K562 (cell line): ENCODE results near the gene KIAA0825. TPM values are rescaled to one million over a fixed set of nuclear protein-coding genes. Genes with fewer than 3 reads are reported as not detected.

Experiments used
- ATAC-seq: fragments of 200-7000 bp; cut with Tn5 transposase; 3 replicates; pipeline ENCODE4 v1.9.1; 2020; ENCODE audit warnings: moderate library complexity
- BruUV-seq: library from RNA; stranded (reverse); fragments of 400-500 nt; replicated peaks from 2 replicates; lab custom pipeline; 2021; lab: Mats Ljungman, UMichigan
- CTCF ChIA-PET: fragments of 300-600 bp; formaldehyde crosslinking; extraction: SDS; loops from one replicate; lab custom pipeline; 2021; ENCODE audit warnings: low intra/inter-chr PET ratio; lab: Yijun Ruan, JAX
- POLR2A ChIA-PET: fragments of 300-600, 350-650 bp; sonication (Branson Sonifier 250); formaldehyde crosslinking; extraction: SDS; loops from one replicate; lab custom pipeline; 2021; ENCODE audit warnings: antibody characterized with exemption, inconsistent platforms; lab: Yijun Ruan, JAX
- DNase-seq, 4 experiments: peaks; one replicate each; pipeline versions ENCODE4 v3.0.0 to v3.0.0-alpha.2; 2011 to 2018; ENCODE audit warnings: low spot score in 3 of 4, mixed read lengths in 3 of 4; ENCODE audit errors: extremely low read depth in 1 of 4
- FAIRE-seq: peaks from 2 replicates; lab custom pipeline; 2011; peaks lifted over from hg19 to GRCh38; lab: Jason Lieb, UNC
- H2AFZ ChIP-seq: 2 replicates; pipeline ENCODE4 v1.6.0; 2011; ENCODE audit warnings: low read depth, low read length, control low read depth, inconsistent platforms
- H3K27ac ChIP-seq: fragments of 200-600 bp; 3 replicates; pipeline ENCODE4 v1.8.0; 2011; ENCODE audit warnings: low read depth, mild to moderate bottlenecking, control low read depth, inconsistent platforms, low read length, moderate library complexity, mixed read lengths; ENCODE audit errors: extremely low read depth
- H3K27me3 ChIP-seq, 2 experiments: fragments of 300-600 bp in 1 of 2; 2 replicates in 1 of 2; 3 replicates in 1 of 2; pipeline versions ENCODE4 v1.6.0 to v1.8.0; 2011; ENCODE audit warnings: inconsistent platforms in 2 of 2, low read length in 2 of 2, mild to moderate bottlenecking in 1 of 2, mixed read lengths in 1 of 2, moderate library complexity in 1 of 2; ENCODE audit not compliant: control insufficient read depth in 2 of 2, insufficient read depth in 2 of 2
- H3K36me3 ChIP-seq: fragments of 300-600 bp; 3 replicates; pipeline ENCODE4 v1.8.0; 2011; ENCODE audit warnings: mild to moderate bottlenecking, low read length, inconsistent platforms; ENCODE audit not compliant: control insufficient read depth, insufficient read depth
- H3K4me1 ChIP-seq, 2 experiments: fragments of 200-600 bp in 1 of 2; replicated peaks in 1 of 2; 2 replicates in 1 of 2; 3 replicates in 1 of 2; pipeline versions ENCODE4 v1.5.1 to v1.8.0; 2011; ENCODE audit warnings: inconsistent platforms in 2 of 2, low read length in 2 of 2, mild to moderate bottlenecking in 1 of 2, mixed read lengths in 1 of 2, moderate library complexity in 1 of 2; ENCODE audit not compliant: control insufficient read depth in 2 of 2, insufficient read depth in 2 of 2
- H3K4me2 ChIP-seq: 2 replicates; pipeline ENCODE4 v1.6.1; 2011; ENCODE audit warnings: low read length, control low read depth, inconsistent platforms, mixed read lengths; ENCODE audit not compliant: insufficient read depth
- H3K4me3 ChIP-seq: fragments of 200-600 bp; sonication (generic), shearing (Covaris generic); 2 replicates; pipeline ENCODE4 v1.5.1; 2016; ENCODE audit warnings: control low read depth, inconsistent platforms
- H3K79me2 ChIP-seq: fragments of 200-600 bp; 3 replicates; pipeline ENCODE4 v1.8.0; 2011; ENCODE audit warnings: low read length, inconsistent platforms; ENCODE audit not compliant: control insufficient read depth, insufficient read depth
- H3K9ac ChIP-seq, 2 experiments: 2 replicates each; pipeline versions ENCODE4 v1.6.0 to v1.6.1; 2011; ENCODE audit warnings: low read depth in 2 of 2, low read length in 2 of 2, control low read depth in 1 of 2, inconsistent platforms in 1 of 2, mild to moderate bottlenecking in 1 of 2, mixed read lengths in 1 of 2; ENCODE audit not compliant: insufficient read depth in 1 of 2
- H3K9me1 ChIP-seq: one replicate; pipeline ENCODE4 v1.6.0; 2011; ENCODE audit warnings: inconsistent platforms, mild to moderate bottlenecking, low read length, moderate library complexity; ENCODE audit not compliant: control insufficient read depth, insufficient read depth
- H3K9me3 ChIP-seq: replicated peaks from 2 replicates; pipeline ENCODE4 v1.5.1; 2011; ENCODE audit warnings: low read depth, low read length, inconsistent platforms; ENCODE audit not compliant: control insufficient read depth, insufficient read depth
- H4K20me1 ChIP-seq: replicated peaks from 2 replicates; pipeline ENCODE4 v1.6.1; 2011; ENCODE audit warnings: low read length, inconsistent platforms, mixed read lengths; ENCODE audit not compliant: control insufficient read depth, insufficient read depth
- FOXP1 ChIP-seq: sonication (generic); formaldehyde crosslinking; IDR thresholded peaks from 2 replicates; pipeline ENCODE4 v1.8.0; 2022; ENCODE audit warnings: mild to moderate bottlenecking, missing genetic modification reagents
- MYC ChIP-seq, 2 experiments: fragments of 250-450 bp in 1 of 2; sonication (Bioruptor Pico) in 1 of 2; IDR thresholded peaks; 2 replicates each; pipeline versions ENCODE4 v1.5.1 to v1.6.1; 2012 to 2021; ENCODE audit warnings: low read depth in 2 of 2, borderline replicate concordance in 1 of 2, improper control_type of control experiment in 1 of 2, low read length in 1 of 2, mild to moderate bottlenecking in 1 of 2, moderate library complexity in 1 of 2
- NR2F6 ChIP-seq: fragments of 450-650 bp; formaldehyde crosslinking; IDR thresholded peaks from 2 replicates; pipeline ENCODE4 v1.4.0; 2020; ENCODE audit warnings: mild to moderate bottlenecking
- RHOXF2B ChIP-seq: fragments of 250-450 bp; sonication (Bioruptor Pico); conservative IDR thresholded peaks from 2 replicates; pipeline ENCODE4 v1.5.1; 2021
- SMARCC2 ChIP-seq: fragments of 450-650 bp; IDR thresholded peaks from 2 replicates; pipeline ENCODE4 v1.6.1; 2017; ENCODE audit warnings: antibody characterized with exemption, moderate library complexity, mild to moderate bottlenecking, low read depth
- ZSCAN32 ChIP-seq: fragments of 450-650 bp; formaldehyde crosslinking; IDR thresholded peaks from 2 replicates; pipeline ENCODE4 v1.4.0; 2020; ENCODE audit warnings: mild to moderate bottlenecking, moderate library complexity
- WGBS: fragments of 100-300 bp; shearing (Covaris generic); methylation state at CpG from one replicate; pipeline ENCODE4 v1.1.6; 2016; ENCODE audit warnings: low coverage, mixed read lengths; ENCODE audit not compliant: insufficient coverage; ENCODE audit errors: missing lambda C conversion rate; 5-methylcytosine and 5-hydroxymethylcytosine counted together
- in situ Hi-C: fragments of 300-500 bp; cut with MboI; formaldehyde crosslinking; loops from 4 replicates; pipeline ENCODE4 v1.15.0; 2018; ENCODE audit warnings: inconsistent platforms, mixed read lengths
- intact Hi-C: fragments of 100-400 bp; cut with micrococcal nuclease; formaldehyde crosslinking; loops from 2 replicates; pipeline ENCODE4 v1.14.2; 2022
- polyA plus RNA-seq, 8 experiments: library from polyadenylated mRNA; depleted of rRNA in 4 of 8; stranded (reverse) in 5 of 8; unstranded in 3 of 8; fragments of >200 nt; fragmentation: Nextera tagmentation in 2 of 8; fragmentation: Illumina TruSeq in 1 of 8; extraction: Ambion mirVana in 2 of 8; extraction: Trizol in 1 of 8; gene quantifications; 2 replicates each; pipeline versions ENCODE4 v1.2.1 to v1.2.3, GENCODE V29; 2011 to 2014; ENCODE audit warnings: inconsistent platforms in 1 of 8, missing spikeins in 1 of 8
- total RNA-seq, 7 experiments: library from RNA; depleted of rRNA in 6 of 7; stranded (reverse); fragments of >200 nt in 6 of 7; fragmentation: Illumina TruSeq in 2 of 7; extraction: Trizol in 2 of 7; gene quantifications; 2 replicates each; pipeline versions ENCODE4 v1.2.1 to v1.2.3, GENCODE V29; 2011 to 2021; ENCODE audit warnings: low replicate concordance in 1 of 7
- TF ChIP-seq, protein P1 (sequence below): sonication (generic); formaldehyde crosslinking; IDR thresholded peaks from 2 replicates; pipeline ENCODE4 v1.8.0; 2022; ENCODE audit warnings: mild to moderate bottlenecking, low read depth, missing genetic modification reagents
- TF ChIP-seq, protein P2 (sequence below): fragments of 250-450 bp; sonication (Bioruptor Pico); IDR thresholded peaks from 2 replicates; pipeline ENCODE4 v1.5.0; 2021
- TF ChIP-seq, protein P3 (sequence below): fragments of 450-650 bp; IDR thresholded peaks from one replicate; pipeline ENCODE4 v1.6.1; 2018; ENCODE audit warnings: mild to moderate bottlenecking, moderate library complexity; ENCODE audit not compliant: partially characterized antibody
- TF ChIP-seq, protein P4 (sequence below): sonication (generic); formaldehyde crosslinking; IDR thresholded peaks from 2 replicates; pipeline ENCODE4 v1.8.1; 2023; ENCODE audit warnings: missing genetic modification reagents, mild to moderate bottlenecking, borderline replicate concordance
- TF ChIP-seq, protein P5 (sequence below): fragments of 200-400 bp; formaldehyde crosslinking; IDR thresholded peaks from 2 replicates; pipeline ENCODE4 v1.6.1; 2017; ENCODE audit warnings: mild to moderate bottlenecking, low read depth, low read length, moderate library complexity

Gene KIAA0825
- total and polyA plus RNA-seq, 9 of the 15 experiments (the other 6 are each of a cell fraction or from before 2014, with no cell fraction given): 0.05 to 0.36 (median 0.16) TPM; not detected in 1

DNA sequence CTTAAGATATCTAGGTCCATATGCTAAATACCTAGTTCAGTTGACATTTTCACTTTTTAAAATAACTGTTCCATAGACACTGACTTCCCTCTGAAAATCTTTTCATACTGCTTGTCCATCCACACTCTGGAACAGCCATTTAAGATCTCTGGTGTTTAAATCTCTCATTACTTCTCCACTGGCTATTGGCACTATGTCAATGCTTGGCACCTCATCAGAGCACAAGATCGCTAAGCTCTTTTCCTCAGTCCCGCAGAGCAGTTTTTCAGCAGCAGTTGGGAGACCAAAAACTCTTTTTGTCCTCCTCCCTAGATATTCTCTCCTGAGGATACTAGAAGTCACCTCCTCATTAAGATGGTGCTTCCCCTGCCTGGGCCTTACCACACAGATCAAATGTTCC lies 172.7 kb downstream of the KIAA0825 start:
- Histone ChIP-seq H2AFZ (no peak overlapping the region), H3K4me3 (no peak overlapping the region), H3K27ac (no peak overlapping the region), H3K4me1 (no peaks in the 10 kb centered on the region), H3K27me3 (no peaks in the 10 kb centered on the region), H3K79me2 (no peaks in the 10 kb centered on the region), H3K9me3 (no peaks in the 10 kb centered on the region), H4K20me1 (no peaks in the 10 kb centered on the region), H3K4me2 (no peak overlapping the region), H3K9me1 (no peaks in the 10 kb centered on the region), H3K36me3 (no peaks in the 10 kb centered on the region), H3K9ac (no peak overlapping the region)
- intact Hi-C loops (no loop called here), in situ Hi-C loops (no loop called here)
- ChIA-PET POLR2A (no interaction called here), CTCF (no interaction called here)
- no TSS peak for BruUV-seq
- 0% methylated on average over 2 of the region's 2 CpGs for WGBS
- no peak for DNase-seq
- no peak for FAIRE-seq
- no peak for ATAC-seq
- TF ChIP-seq RHOXF2B (no peak), FOXP1 (no peak), ZSCAN32 (CRISPR knock-in tag) (no peak), MYC (IDR thresholded peaks at IDR 0.05; ENCODE audit: low read depth, low read length) (no peak), MYC (CRISPR knock-in tag; IDR thresholded peaks at IDR 0.05; ENCODE audit: borderline replicate concordance, low read depth) (no peak), NR2F6 (CRISPR knock-in tag) (no peak), SMARCC2 (no peak)
- TF ChIP-seq, protein P1, sequence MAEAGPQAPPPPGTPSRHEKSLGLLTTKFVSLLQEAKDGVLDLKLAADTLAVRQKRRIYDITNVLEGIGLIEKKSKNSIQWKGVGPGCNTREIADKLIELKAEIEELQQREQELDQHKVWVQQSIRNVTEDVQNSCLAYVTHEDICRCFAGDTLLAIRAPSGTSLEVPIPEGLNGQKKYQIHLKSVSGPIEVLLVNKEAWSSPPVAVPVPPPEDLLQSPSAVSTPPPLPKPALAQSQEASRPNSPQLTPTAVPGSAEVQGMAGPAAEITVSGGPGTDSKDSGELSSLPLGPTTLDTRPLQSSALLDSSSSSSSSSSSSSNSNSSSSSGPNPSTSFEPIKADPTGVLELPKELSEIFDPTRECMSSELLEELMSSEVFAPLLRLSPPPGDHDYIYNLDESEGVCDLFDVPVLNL (CRISPR knock-in tag): no peak
- TF ChIP-seq, protein P2, sequence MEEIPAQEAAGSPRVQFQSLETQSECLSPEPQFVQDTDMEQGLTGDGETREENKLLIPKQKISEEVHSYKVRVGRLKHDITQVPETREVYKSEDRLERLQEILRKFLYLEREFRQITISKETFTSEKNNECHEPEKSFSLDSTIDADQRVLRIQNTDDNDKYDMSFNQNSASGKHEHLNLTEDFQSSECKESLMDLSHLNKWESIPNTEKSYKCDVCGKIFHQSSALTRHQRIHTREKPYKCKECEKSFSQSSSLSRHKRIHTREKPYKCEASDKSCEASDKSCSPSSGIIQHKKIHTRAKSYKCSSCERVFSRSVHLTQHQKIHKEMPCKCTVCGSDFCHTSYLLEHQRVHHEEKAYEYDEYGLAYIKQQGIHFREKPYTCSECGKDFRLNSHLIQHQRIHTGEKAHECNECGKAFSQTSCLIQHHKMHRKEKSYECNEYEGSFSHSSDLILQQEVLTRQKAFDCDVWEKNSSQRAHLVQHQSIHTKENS (CRISPR knock-in tag): no peak
- TF ChIP-seq, protein P3, sequence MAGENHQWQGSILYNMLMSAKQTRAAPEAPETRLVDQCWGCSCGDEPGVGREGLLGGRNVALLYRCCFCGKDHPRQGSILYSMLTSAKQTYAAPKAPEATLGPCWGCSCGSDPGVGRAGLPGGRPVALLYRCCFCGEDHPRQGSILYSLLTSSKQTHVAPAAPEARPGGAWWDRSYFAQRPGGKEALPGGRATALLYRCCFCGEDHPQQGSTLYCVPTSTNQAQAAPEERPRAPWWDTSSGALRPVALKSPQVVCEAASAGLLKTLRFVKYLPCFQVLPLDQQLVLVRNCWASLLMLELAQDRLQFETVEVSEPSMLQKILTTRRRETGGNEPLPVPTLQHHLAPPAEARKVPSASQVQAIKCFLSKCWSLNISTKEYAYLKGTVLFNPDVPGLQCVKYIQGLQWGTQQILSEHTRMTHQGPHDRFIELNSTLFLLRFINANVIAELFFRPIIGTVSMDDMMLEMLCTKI: no peak
- TF ChIP-seq, protein P4, sequence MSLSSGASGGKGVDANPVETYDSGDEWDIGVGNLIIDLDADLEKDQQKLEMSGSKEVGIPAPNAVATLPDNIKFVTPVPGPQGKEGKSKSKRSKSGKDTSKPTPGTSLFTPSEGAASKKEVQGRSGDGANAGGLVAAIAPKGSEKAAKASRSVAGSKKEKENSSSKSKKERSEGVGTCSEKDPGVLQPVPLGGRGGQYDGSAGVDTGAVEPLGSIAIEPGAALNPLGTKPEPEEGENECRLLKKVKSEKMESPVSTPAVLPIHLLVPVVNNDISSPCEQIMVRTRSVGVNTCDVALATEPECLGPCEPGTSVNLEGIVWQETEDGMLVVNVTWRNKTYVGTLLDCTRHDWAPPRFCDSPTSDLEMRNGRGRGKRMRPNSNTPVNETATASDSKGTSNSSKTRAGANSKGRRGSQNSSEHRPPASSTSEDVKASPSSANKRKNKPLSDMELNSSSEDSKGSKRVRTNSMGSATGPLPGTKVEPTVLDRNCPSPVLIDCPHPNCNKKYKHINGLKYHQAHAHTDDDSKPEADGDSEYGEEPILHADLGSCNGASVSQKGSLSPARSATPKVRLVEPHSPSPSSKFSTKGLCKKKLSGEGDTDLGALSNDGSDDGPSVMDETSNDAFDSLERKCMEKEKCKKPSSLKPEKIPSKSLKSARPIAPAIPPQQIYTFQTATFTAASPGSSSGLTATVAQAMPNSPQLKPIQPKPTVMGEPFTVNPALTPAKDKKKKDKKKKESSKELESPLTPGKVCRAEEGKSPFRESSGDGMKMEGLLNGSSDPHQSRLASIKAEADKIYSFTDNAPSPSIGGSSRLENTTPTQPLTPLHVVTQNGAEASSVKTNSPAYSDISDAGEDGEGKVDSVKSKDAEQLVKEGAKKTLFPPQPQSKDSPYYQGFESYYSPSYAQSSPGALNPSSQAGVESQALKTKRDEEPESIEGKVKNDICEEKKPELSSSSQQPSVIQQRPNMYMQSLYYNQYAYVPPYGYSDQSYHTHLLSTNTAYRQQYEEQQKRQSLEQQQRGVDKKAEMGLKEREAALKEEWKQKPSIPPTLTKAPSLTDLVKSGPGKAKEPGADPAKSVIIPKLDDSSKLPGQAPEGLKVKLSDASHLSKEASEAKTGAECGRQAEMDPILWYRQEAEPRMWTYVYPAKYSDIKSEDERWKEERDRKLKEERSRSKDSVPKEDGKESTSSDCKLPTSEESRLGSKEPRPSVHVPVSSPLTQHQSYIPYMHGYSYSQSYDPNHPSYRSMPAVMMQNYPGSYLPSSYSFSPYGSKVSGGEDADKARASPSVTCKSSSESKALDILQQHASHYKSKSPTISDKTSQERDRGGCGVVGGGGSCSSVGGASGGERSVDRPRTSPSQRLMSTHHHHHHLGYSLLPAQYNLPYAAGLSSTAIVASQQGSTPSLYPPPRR (CRISPR knock-in tag): no peak
- TF ChIP-seq, protein P5, sequence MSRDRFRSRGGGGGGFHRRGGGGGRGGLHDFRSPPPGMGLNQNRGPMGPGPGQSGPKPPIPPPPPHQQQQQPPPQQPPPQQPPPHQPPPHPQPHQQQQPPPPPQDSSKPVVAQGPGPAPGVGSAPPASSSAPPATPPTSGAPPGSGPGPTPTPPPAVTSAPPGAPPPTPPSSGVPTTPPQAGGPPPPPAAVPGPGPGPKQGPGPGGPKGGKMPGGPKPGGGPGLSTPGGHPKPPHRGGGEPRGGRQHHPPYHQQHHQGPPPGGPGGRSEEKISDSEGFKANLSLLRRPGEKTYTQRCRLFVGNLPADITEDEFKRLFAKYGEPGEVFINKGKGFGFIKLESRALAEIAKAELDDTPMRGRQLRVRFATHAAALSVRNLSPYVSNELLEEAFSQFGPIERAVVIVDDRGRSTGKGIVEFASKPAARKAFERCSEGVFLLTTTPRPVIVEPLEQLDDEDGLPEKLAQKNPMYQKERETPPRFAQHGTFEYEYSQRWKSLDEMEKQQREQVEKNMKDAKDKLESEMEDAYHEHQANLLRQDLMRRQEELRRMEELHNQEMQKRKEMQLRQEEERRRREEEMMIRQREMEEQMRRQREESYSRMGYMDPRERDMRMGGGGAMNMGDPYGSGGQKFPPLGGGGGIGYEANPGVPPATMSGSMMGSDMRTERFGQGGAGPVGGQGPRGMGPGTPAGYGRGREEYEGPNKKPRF: no peak
